Measurements from ENCODE around the gene SLC44A3.

The SLC44A3 gene

DNA sequence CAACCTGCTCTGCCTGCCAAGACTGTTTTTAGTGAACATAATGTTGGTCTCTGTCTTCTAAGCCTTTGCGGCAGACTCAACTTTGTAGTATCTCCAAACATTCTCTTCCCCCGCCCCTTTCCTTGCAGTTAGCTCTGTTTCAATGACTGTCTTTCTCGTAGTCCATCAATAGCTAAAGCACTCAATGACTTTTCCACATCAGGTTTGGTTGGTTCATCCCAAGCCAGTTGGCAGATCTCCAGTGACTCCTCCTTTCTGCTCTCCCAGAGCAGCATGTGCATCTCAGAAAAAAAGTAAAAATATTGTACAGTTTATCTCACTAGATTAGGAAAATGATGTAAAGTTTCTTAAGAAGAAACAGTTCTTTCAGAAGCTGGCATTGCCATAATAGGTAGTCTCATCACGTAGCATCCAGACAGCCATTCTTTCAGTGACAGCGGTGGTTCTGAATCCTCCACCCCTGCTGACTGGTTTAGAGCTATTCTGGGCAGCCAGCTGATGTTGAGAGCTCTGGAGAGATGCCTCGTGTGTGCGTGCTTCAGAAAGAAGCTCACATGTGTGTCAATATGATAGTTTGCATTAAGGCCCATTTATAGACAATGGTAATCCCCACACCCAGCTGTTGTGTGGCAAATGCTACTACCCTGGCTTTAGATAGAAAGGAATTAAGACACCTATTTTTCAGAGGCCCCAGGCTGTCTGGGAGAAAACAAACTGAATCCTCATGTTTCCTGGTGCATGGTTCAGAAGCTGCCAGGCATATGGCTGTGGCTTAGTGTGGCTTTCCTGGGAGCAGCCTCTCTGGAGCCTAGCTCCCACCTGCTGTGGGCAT lies 53.6 kb downstream of the SLC44A3 start:
- DNase-seq (ENCODE audit: low read depth) = no peak

DNA sequence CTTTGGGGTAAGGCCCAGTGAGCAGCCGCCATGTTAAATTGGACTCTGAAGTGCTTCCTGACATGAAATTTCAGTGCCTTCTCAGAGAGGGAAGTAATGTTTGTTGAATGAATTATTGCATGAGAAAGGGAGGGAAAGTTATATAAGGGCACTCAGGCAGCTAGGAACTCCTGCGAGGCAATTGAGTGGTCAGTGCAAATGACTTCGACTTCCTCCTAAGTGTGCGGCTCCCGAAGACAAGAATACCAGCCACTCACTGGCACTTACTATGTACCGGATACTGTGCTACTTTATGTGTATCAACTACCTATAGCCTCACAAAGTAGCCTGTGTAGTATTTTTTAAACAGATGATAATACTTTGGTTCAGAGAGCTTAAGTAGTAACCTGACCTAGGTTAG lies 54.3 kb downstream of the SLC44A3 start:
- no peak for DNase-seq (ENCODE audit: low read depth)

- no peak for DNase-seq (ENCODE audit: low read depth)
Observed at GRCh38 chr1:94875794-94876193, 55.6 kb downstream of the SLC44A3 start.

DNA sequence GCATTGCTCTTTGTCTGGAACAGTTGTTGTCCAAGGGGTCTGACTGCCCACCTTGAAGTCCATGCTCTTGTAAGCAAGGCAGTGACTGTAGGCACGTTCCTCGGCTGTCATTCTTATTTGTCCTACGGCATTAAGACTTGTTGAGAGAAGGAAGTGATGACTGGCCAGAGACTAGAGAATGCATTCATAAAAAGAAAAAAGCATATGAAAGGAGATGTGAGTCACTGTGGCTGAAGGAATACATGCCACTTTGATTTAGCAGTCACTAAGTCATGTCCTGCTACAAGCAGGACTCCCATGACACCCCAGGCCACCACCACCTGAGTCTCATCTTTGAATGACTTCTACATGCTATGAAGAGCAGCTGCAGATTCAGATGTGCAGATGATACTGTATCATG lies 56.2 kb downstream of the SLC44A3 start:
- no peak for DNase-seq (ENCODE audit: low read depth)

DNA sequence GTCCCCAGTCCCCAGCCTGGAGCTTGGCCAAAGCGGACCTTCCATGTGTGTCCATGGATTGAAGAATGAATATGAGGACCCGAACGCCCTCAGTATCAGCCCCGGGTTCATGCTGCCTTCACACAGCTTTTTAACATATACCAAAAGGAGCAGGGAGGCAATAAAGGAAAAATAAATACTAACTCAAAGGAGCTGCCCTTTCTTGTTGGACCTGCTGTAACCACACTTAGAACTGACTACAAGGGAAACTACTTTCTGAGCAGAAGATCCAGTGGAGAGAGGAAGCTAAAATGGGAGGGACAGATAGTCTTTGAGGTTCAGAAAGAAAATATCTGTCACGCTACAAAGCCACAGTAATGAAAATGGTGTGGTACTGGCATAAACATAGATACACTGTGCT lies 58.2 kb downstream of the SLC44A3 start:
- no peak for DNase-seq (ENCODE audit: low read depth)

DNA sequence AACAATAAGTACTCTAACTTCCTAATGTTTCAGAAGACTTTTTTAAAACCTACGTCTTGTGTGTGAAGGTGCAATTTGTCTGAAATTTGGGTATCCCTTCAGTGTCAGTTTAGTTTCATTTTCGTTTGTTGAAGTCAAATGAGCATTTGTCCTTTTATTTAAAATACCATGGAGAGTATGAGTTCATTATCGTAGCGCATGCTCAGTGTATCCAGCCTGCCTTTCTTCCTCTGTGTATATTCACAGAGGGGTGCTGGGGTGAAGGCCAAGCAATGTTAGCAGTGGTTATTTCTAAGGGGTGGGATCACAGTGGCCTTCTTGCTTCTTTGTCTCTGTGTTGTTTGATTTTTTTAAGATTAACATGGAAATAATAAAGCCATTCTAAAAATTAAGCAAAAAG lies 63.5 kb downstream of the SLC44A3 start:
- DNase-seq (ENCODE audit: low read depth) = no peak

- DNase-seq (ENCODE audit: low read depth) = no peak
Observed at GRCh38 chr1:94884106-94884505, 63.9 kb downstream of the SLC44A3 start.

GRCh38 chr1:94884507-94884906 lies 64.3 kb downstream of the SLC44A3 start:
- DNase-seq (ENCODE audit: low read depth) = no peak

DNA sequence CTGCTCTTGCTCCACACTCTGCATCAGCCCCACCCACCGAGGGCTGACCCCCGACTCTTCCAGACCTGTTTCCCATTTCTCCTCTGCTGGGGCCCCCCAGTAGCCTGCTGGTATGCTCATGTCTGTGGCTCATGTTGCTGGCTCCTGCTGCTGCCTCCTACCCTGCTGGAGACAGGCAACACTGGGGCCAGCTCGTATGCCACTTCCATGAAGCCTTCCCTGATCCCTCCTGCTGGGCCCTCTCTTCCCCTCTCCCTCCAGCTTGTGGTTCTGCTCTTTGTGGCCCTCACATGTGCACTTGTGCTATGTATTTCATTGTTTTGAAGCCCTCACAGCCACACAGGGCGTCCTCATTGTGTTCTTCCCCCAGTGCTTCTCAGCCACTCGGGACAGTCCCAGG lies 66.2 kb downstream of the SLC44A3 start:
- no peak for DNase-seq (ENCODE audit: low read depth)

DNA sequence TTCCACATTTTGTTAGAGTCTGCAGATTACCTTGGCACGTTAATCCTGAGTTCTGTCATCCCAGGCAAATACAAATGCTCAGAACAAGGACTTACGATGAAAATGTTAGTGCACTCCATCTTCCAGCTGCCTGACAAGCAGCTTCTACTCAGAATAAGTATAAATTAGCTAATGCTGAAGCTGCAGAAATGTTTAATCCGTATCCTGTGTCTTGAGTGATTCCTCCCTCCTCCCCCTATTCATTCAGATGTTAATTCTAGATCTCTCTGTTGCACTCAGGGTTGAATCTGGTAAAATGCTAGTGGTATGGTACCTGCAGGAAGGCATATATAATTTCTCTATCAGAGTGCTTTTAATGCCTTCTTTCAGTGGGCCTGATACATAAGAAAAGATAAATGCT lies 66.9 kb downstream of the SLC44A3 start:
- DNase-seq (ENCODE audit: low read depth) = no peak

DNA sequence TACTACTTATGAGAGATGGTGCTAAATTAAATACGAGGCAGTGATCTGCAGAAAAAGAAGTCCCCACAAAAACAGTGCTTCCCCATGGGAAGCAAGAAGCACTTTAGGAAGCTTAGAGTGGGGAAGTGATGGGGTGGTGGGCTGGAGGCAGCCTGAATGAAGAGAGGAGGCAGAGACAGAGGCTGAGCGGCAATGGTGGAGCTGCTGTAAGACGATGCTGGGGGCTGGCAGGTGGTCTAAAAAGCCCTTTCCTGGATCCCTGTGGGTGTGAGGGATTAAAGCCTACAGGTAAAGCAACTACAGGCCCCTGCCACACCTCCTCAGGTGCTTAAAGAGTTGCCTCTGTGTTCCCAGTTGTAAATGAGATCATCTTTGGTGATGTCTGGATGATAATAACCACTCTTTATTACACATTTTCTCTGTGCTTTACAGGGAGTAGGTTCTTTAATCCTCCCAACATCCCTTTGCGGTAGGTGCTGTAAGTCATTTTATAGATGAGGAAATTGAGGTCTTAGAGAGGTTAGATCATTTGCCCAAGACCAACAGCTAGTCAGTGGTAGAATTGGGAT lies 67.5 kb downstream of the SLC44A3 start:
- no peak for DNase-seq (ENCODE audit: low read depth)

- DNase-seq (ENCODE audit: low read depth) = no peak
Observed at GRCh38 chr1:94888201-94888600, 68.0 kb downstream of the SLC44A3 start.

- no peak for DNase-seq (ENCODE audit: low read depth)
Observed at GRCh38 chr1:94892604-94893254, 72.6 kb downstream of the SLC44A3 start.

DNA sequence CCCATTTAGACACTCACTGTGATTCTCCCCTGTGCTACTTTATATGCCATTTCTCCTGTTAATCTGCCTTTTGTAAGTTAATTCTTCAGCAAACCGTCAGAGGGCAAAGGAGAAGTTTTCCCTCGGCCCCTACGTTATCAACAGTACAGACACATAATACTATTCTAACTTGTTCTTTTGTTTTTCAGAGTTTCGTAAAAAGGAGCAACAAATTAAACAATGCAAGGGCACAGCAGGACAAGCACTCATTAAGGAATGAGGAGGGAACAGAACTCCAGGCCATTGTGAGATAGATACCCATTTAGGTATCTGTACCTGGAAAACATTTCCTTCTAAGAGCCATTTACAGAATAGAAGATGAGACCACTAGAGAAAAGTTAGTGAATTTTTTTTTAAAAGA lies 74.5 kb downstream of the SLC44A3 start:
- no peak for DNase-seq (ENCODE audit: low read depth)

DNA sequence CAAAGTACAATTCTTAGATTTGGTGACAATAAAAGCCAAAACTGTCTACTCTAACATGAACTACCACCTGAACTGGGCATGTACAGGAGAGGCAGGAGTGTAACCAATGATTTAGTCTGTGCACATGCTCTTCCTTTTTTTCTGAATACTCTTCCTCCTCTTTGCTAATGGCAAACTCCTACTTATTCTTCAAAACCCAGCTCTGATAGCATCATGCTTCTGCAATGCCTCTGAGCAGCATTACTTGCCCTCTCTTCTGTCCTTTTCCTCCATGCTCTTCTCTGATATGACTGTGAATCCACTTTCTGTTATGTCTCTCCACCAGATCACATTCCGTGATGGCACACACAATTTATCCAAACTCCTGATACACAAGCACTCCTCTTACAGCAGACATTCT lies 75.4 kb downstream of the SLC44A3 start:
- DNase-seq (ENCODE audit: low read depth) = no peak

DNA sequence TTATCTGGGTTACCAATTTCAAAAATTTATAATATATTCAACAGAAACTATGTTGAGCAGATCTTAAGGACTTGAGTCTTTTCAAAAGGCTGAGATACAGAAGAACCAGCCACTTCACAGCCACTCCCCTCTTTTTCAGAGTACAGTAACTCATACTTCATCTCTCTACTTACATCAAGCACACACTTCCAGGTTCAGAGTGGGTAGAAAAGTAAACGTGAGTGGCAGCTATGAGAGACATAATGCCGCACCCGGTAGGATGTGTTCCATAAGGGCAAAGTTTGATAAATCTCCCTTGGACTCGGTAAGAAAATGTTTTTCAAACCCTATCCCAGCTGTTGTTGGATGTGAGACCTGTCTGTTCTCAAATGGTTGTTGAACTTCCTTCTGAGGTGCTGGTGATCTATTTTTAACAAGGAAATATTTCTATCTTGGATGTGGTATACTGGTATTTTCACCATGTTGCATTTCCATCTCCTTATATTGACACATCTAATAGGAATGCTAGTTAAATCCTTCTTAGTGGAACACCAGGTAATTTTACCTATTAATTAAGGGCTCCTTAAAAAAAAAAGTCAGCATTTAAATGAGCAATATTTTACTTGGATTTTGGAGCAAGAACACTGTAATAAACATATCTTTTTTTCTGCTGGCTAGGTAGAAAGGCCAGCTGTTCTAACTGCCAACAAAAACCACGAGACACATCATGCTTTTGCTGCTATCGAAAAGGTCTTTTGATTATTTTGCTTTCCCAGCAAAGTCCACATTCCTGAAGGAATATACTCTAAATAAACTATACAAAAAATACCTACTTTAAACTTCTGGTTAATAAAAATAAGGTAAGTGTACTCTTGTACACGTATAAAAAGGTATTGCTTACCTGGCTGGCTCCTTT lies 78.6 kb downstream of the SLC44A3 start:
- no peak for DNase-seq (ENCODE audit: low read depth)

DNA sequence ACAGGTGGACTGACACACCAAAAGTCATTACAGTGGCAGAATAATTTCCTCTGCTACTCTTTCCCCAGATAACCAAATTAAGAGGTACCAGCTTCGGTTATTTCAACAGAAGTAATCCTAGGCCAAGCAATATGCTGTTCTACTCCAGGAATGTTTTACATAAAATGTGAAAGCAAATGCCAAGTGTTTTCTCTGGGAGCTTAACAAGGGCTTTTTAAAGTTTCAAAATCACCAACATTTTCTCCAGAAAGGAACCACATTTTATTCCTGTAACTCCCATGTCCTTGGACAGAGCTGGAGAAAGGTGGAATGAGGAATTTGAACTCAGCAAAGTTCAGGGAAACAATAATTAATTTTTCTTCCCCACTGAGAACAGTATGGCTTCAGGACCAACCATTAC lies 79.6 kb downstream of the SLC44A3 start:
- no peak for DNase-seq (ENCODE audit: low read depth)

DNA sequence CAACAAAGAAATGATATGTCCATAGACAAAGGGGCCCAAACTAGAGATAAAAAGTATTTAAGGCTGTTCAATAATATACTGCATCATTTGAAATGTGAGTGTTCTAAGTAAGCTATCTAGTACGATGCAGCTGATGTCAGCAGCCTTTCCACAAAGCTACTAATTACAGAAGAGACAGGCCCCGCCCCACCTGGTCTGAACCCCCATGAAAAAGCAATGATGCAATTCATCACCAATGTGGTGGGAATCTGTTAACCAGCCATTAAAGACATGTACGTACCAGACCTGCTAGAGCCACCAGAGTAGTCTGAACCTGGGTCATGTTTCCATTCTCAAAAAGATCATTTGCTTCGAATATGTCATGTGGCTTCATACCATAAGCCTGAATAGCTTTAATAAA lies 81.7 kb downstream of the SLC44A3 start:
- DNase-seq (ENCODE audit: low read depth) = no peak

DNA sequence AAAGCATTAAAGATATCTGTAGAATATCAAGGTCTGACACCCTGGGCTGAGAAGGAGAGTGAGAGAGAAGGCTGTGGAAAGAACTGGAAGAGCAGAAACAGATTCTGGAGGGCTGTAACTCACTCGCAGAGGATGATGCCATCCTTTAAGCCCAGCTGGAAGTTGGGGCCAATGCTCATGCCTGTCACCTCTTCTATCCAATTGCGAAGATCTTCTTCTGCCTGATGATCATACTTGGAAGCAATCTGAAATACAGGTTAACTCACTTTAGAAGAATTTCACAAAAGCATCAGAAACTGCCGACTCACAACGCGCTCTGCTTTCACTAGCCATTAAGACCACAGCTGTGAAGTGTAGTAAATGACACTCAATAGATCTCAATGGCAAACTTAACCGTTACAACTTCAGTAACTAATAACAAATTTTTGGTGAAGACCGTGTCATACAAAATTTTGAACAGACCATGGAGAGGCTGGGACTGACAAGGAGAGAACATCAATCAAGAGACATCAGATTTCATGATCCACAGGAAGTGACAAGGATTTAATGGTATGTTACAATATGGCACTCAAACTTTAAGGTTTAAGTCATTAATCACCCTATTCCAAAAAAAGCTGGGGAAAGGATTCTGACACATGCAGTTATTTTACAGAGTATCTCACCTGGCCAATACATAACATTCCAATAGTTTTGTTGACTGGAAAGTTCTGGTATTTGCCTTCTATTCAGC lies 83.3 kb downstream of the SLC44A3 start:
- no peak for DNase-seq (ENCODE audit: low read depth)

GRCh38 chr1:94905207-94905606 lies 85.0 kb downstream of the SLC44A3 start:
- DNase-seq (ENCODE audit: low read depth) = no peak

- DNase-seq (ENCODE audit: low read depth) = no peak
Observed at GRCh38 chr1:94906382-94906781, 86.2 kb downstream of the SLC44A3 start.

GRCh38 chr1:94907136-94907535 lies 87.0 kb downstream of the SLC44A3 start:
- no peak for DNase-seq (ENCODE audit: low read depth)

Data from stimulated activated CD8-positive, alpha-beta memory T cell treated with anti-CD3 and anti-CD28 coated beads, Interleukin-7, amount 100 ng/mL, for 24 hours (primary cell).